Measurements from ENCODE around the gene CACNG3.

DNA sequence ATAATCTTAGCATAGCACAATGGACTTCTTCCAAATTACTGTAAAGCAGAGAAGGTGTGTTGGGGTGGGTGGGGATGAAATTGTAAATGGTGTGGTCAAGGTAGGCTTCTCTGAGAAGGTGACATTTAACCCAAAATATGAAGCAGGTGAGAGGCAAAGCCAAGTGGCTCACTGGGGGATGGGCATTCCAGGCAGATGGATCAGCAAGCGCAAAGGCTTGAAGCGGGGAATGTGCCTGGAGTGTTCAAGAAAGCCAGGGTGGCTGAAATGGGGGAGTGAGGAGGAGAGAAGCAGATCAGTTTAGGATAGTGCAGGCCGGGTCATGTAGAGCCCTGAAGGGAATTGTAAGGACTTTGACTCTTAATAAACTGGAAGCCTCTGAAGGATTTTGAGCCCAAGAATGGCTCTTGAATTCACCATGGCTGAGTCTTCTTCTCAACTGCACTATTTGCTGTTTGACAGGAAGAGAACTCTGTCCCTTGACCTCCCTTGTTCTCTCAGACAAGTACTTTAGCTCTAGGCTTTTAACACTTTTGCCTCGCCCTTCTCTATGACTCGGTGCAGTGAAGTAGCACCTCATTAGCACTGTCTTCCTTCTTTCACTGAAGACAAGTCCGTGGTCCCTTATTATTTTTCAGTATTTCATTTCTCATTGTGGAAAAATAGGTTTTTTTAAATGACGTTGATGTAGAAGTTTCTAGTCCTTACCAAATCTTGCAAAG lies 14.7 kb downstream of the CACNG3 start:
- TF ChIP-seq CTCF (IDR thresholded peaks at IDR 0.05 in 8 of 11, conservative IDR thresholded peaks at IDR 0.05 in 3 of 11) (no peak), POLR2A (IDR thresholded peaks at IDR 0.05) (no peak)

All from spleen (tissue), 7 donors.